NCI-H2107 treated with DMSO at 0.1 percent for 48 hours (cell line): ENCODE results near the gene ICAM2.

Experiments
- DNase-seq: peaks from one replicate; lab custom pipeline; 2025; ENCODE audit not compliant: unreplicated experiment; lab: John Stamatoyannopoulos, UW

ICAM2 gene

GRCh38 chr17:63976702-63977101, 43.7 kb downstream of the ICAM2 start:
- DNase-seq: no peak

- no peak for DNase-seq
Measured at GRCh38 chr17:63975541-63976092, 44.8 kb downstream of the ICAM2 start.

- no peak for DNase-seq
Measured at GRCh38 chr17:63974594-63975192, 45.7 kb downstream of the ICAM2 start.

DNA sequence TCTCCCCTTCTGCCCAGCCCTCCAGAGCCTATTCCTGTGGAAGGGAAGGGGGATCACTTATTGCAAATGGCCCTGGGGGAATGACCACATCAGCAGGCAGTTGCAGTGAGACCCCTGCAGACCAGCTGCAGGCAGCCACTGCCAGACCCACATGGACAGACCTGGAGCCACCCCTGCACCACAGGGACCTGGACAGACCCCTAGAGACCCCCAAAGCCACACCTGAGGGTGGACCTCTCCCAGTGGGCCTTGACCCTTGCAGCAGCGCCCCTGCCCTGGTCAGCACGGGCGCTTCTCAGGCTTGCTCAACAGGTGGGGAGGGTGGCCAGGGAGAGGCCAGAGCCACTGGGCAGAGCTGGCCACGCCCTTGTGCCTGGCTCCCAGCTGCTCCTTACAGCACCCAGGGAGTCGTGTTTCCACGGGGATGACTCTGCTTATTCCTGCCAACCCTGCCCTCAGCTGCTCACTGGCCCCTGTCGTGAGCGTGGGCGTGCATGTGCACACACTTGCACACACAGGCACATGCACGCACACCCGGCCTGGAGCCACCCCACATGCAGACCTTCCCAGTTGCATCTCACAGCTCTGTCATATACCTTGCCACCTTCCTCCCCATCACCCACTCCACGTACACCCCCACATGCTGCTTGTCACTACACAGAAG, 46.4 kb downstream of the ICAM2 start:
- peak; percentile 27 for DNase-seq

GRCh38 chr17:63973247-63973646, 47.2 kb downstream of the ICAM2 start:
- no peak for DNase-seq

DNA sequence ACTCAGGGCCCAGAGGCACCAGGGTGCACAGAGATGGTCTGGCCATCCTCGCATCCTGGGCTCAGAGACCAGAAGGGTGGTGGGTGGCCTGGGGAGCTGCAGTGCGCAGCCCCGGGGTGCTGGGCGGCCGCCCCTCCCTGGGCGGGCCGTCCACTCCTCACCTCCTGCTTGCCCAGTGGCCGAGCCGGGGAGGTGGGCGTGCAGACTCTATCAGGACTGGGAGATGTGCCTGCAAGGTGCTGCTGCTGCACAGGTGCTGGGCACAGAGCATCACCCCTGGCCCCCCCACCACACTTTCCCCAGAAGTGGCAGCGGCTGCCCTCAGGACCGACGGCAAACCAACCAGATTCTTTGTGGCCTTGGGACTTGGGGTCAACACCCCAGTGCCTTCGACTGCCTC, 47.6 kb downstream of the ICAM2 start, which contains the start of gene SCN4A:
Gene SCN4A (minus strand): TSS at position 123 of the 400 bp plus-strand sequence. CDS start 77 bp downstream, at position 46.
- DNase-seq: no peak

GRCh38 chr17:63969278-63969677, 51.2 kb downstream of the ICAM2 start:
- DNase-seq: no peak

DNA sequence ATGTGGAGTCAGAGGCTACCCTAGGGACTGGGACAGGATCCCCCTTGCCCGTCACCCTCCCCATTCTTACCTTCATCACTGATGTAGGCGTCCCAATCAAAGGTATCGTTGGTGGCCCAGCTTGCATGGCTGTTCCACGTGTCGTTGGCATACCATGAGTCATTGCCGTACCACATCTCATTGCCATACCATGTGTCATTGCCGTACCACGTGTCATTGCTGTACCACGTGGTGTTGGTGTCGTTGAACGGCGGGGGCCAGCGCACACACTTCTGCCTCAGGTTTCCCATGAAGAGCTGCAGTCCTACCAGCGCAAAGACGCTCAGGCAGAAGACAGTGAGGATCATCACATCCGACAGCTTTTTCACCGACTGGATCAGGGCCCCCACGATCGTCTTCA, 52.5 kb downstream of the ICAM2 start:
- no peak for DNase-seq

- DNase-seq: no peak
Measured at GRCh38 chr17:63966646-63967264, 53.7 kb downstream of the ICAM2 start.

DNA sequence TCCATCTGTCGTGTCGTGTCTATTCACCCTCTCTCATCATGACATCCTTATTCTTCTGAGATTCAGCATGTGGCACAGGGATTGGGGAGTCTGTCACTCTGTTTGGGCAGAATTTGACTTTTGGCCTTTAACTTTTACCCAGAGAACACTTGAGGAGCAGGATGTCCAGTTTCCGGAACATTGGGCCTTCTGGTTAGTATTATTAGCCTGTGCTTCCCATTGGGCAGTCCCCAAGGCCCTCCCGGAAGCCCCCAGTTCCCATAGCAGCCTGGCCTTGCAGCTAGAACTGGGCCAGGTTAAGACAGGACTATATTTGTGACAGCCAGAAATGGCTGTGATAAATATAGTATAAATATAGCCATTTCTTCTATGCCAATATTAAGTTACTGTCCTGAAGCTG, 57.3 kb downstream of the ICAM2 start:
- no peak for DNase-seq

DNA sequence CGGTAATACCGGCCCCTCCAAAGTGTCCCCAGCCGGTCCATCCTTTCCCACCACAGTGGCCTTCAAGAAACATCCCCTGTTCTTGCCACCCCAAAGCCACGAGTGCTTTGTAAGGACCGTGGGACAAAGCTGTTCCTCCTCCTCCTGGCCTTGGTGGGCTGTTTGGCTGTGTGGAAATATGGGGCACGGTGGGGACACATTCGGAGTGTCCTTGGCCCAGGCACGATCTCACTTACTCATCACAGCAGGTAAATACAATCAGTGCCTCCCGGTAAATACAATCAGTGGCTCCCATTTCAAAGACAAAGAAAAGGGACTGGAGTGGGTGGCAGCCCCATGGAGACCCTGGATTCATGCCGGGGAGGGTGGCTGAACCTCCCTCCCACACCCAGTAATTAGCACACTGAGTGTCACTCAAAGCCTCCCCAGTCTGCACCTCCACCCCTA, 58.1 kb downstream of the ICAM2 start:
- DNase-seq: no peak

DNA sequence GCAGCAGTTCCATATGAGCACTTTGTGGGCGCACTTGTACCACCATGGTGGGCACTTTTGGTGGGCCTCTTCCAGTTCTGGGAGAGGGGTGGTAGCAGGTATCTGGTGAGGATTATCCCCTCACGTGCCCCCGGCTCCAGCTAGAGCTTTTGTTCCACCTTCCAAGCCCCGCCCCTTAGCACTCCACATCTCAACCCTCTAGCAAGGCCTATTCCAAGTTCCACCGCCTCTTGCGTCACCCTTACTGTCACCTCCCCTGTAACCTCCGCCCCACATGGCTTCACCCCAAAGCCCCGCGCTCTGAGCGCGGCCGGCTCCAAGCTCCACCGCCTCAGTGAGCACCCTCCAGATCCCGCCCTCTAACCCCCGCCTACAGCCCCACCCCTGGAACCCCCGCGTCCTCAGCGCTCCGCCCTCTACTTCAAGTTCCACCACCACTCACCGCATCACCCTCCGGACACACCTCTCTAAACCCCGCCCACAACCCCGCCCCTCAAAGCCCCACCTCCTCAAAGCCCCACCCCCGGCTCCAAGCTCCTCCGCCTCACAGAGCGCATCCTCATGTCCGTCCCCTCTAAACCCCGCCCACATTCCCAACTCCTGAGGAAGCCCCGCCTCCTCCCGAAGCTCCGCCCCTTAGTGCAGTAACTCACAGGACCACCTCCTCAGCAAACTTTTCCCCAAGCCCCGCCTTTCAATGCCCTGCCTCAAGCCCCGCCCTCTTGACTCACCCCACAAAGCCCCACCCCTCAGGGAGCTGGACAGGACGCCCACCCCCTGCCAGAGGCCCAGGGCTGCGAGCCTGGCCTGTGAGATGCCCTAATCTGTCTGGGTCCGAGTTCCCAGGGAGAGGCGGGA, 58.8 kb downstream of the ICAM2 start:
- DNase-seq: no peak

DNA sequence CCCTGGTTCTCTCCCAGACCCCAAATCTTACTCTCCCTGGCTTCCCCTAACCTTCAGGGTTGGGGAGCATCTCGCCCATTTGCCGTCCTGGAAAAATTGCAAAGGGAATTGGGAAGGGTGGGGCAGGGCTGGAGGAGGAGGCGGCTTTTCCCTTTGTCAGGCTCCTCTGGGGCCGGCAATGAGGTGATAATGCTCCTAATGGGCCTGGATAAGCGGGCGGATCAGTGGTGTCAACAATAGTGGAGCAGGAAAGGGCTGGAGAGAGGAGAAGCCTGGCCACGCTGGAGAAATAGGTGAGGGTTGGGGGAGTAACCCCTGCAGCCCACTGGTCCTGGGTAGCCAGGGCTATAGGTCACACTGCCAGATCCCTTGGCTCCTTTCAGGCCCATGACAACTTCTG, 60.0 kb downstream of the ICAM2 start:
- no peak for DNase-seq

DNA sequence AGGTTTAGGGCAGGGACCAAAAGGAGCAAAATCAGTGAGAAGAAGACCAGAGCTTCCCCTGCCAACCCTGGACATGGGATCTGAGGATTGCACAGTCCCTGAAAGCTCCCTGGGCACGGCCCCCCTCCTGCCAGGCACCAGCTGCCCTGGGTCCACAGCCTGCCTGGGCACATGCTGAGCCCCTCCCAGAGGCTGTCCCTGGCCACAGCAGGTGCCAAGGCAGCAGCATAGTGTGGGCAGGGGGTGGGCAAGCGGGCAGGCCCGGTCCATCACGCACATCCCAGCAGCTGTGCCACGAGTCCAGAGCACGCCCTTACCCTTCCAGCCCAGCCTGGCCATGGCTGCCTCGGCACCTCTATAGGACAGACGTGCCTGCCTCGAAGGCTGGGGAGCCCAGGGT, 60.4 kb downstream of the ICAM2 start:
- DNase-seq: no peak

GRCh38 chr17:63956296-63956920, 64.0 kb downstream of the ICAM2 start:
- no peak for DNase-seq

DNA sequence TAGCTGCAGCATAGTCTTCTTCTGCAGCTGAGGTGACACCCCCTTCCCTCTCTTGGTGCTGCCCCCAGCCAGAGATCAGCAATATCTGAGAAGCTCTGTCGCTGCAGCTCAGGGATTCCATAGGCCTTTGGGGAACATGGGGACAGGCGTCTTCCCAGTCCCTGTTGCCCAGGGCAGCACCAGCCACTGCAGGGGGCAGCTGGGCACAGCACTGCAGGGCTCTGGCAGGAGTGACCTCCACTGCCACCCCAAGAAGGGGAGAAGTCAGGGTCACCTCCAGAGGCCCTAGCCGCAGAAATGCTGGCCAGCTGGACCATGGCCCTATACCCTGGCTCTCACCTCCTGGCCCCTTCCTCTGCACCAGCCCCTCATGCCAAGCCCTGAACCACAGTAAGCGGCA, 64.6 kb downstream of the ICAM2 start:
- DNase-seq: no peak

- no peak for DNase-seq
Measured at GRCh38 chr17:63955232-63955631, 65.2 kb downstream of the ICAM2 start.

DNA sequence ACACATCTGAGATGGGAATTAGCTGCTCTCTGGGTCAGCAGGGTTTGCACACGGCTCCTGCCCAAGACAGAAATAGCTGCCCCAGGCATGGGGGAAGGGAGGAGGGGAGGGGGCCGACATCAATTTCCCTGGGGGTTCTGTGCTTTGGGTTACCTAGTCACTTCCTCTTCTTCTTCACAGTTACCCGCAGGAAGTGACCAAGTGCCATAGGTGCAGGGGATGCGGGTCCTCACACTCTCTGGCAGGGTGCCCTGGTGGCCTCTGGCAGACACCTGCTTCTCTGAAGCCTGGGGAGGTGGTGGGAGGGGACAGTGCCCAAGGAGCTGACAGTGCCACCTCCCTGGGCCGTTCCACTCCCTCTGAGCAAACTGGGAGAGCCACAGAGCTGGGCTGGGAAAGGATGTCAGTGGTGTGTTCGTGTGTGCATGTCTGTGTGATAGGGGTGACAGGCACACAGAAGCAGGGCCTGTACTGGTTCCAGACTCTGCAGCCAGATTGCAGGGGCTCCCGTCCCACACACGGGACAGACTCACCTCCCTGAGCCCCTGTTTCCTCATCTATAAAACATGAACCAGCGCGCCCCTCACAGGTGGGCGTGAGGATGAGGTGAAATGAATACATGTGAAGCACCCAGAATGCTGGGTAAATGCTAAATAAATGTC, 65.9 kb downstream of the ICAM2 start:
- DNase-seq: no peak
